Uterus (tissue), 2 donors: ENCODE results near the gene DYNLT2B.

Experiments used
- CTCF ChIP-seq, 4 experiments: fragments of 200-600 bp in 2 of 4; fragments of 450-650 bp in 2 of 4; sonication (generic) in 2 of 4; IDR thresholded peaks; one replicate each; pipeline ENCODE4 v1.5.1; 2016 to 2019; ENCODE audit warnings: antibody characterized with exemption in 4 of 4, mild to moderate bottlenecking in 2 of 4, moderate library complexity in 1 of 4
- POLR2A ChIP-seq, 2 donors: fragments of 450-650 bp; IDR thresholded peaks; one replicate each; pipeline ENCODE4 v1.6.1; 2016; ENCODE audit warnings: antibody characterized with exemption in 2 of 2, mild to moderate bottlenecking in 1 of 2, moderate library complexity in 1 of 2

- TF ChIP-seq POLR2A (IDR thresholded peaks at IDR 0.05): no peak
- TF ChIP-seq CTCF (IDR thresholded peaks at IDR 0.05): no peak
Observed at GRCh38 chr3:196356556-196356955, 38.5 kb upstream of the DYNLT2B start.
